Measurements from ENCODE around the gene ZNF569.
"Not testable (repeated sequence)": the region's sequence is repeated elsewhere in the genome, so short reads cannot be mapped to it uniquely, and the experiment has no call there.

Gene ZNF569

GRCh38 chr19:37413313-37414084, 53.7 kb downstream of the ZNF569 start:
- no peak for DNase-seq
- no peak overlapping the region for H3K4me3 ChIP-seq
- H3K4me1 ChIP-seq = no peaks in the 10 kb centered on the region
- H3K27me3 ChIP-seq = no peaks in the 10 kb centered on the region
- H3K9me3 ChIP-seq = peaks cover 19 to 100% (median 86%) of the 10 kb centered on the region in 3 donors
- peaks cover 49 to 87% (median 87%) of the 10 kb centered on the region in 3 donors for H3K36me3 ChIP-seq
- no peak overlapping the region for H3K27ac ChIP-seq
- no peak for TF ChIP-seq CTCF (IDR thresholded peaks at IDR 0.05)
- intact Hi-C loops (cut with DNase I; ENCODE audit: low total_unique reads) = no loop called here

- H3K9me3 ChIP-seq = peaks cover 19 to 100% (median 86%) of the 10 kb centered on the region in 3 donors
These were observed 54.5 kb downstream of the ZNF569 start for GRCh38 chr19:37412700-37413099.

GRCh38 chr19:37406140-37406846, 61.0 kb downstream of the ZNF569 start:
- H3K4me3 ChIP-seq, H3K4me1 ChIP-seq, DNase-seq, H3K27me3 ChIP-seq, H3K27ac ChIP-seq: not testable (repeated sequence)
- intact Hi-C loops (cut with DNase I; ENCODE audit: low total_unique reads) = loop anchor here (10.0 kb wide), 1 partner anchor 49 kb away; no protein-coding TSS in a partner anchor
- H3K36me3 ChIP-seq = peaks cover 0 to 25% (median 24%) of the 10 kb centered on the region in 3 donors
- peaks cover 6 to 95% (median 73%) of the 10 kb centered on the region in 3 donors for H3K9me3 ChIP-seq

More at GRCh38 chr19:37412700-37413099, 54.5 kb downstream of the ZNF569 start:
- H3K4me1 ChIP-seq = no peaks in the 10 kb centered on the region
- TF ChIP-seq CTCF (IDR thresholded peaks at IDR 0.05) = no peak
- DNase-seq = no peak
- no peak overlapping the region for H3K4me3 ChIP-seq
- no peak overlapping the region for H3K27ac ChIP-seq
- H3K27me3 ChIP-seq = no peaks in the 10 kb centered on the region
- peaks cover 41 to 84% (median 84%) of the 10 kb centered on the region in 3 donors for H3K36me3 ChIP-seq
- intact Hi-C loops (cut with DNase I; ENCODE audit: low total_unique reads) = no loop called here

GRCh38 chr19:37403403-37403802, 63.8 kb downstream of the ZNF569 start:
- Histone ChIP-seq H3K4me1 (no peaks in the 10 kb centered on the region), H3K36me3 (peaks cover 0 to 8% (median 8%) of the 10 kb centered on the region in 3 donors), H3K4me3 (no peak overlapping the region), H3K9me3 (peaks cover 2 to 91% (median 65%) of the 10 kb centered on the region in 3 donors), H3K27ac (no peak overlapping the region), H3K27me3 (no peaks in the 10 kb centered on the region)
- DNase-seq = no peak
- no peak for TF ChIP-seq CTCF (IDR thresholded peaks at IDR 0.05)
- intact Hi-C loops (cut with DNase I; ENCODE audit: low total_unique reads) = loop anchor here (10.0 kb wide), 1 partner anchor 51 kb away; no protein-coding TSS in a partner anchor

- DNase-seq = no peak
- H3K27me3 ChIP-seq = no peaks in the 10 kb centered on the region
- H3K4me1 ChIP-seq = no peaks in the 10 kb centered on the region
- no peak overlapping the region for H3K4me3 ChIP-seq
- peaks cover 12 to 95% (median 57%) of the 10 kb centered on the region in 3 donors for H3K9me3 ChIP-seq
- no peak for TF ChIP-seq CTCF (IDR thresholded peaks at IDR 0.05)
- intact Hi-C loops (cut with DNase I; ENCODE audit: low total_unique reads) = loop anchor here (10.0 kb wide), 1 partner anchor 54 kb away; no protein-coding TSS in a partner anchor
- H3K27ac ChIP-seq = no peak overlapping the region
- peaks cover 0 to 9% (median 4%) of the 10 kb centered on the region in 3 donors for H3K36me3 ChIP-seq
These were observed 66.2 kb downstream of the ZNF569 start for GRCh38 chr19:37401078-37401477.

- Histone ChIP-seq H3K36me3 (peaks cover 41 to 65% (median 65%) of the 10 kb centered on the region in 3 donors), H3K9me3 (peaks cover 24 to 97% (median 75%) of the 10 kb centered on the region in 3 donors)
- intact Hi-C loops (cut with DNase I; ENCODE audit: low total_unique reads); H3K4me1 ChIP-seq; H3K27me3 ChIP-seq; H3K4me3 ChIP-seq; DNase-seq; H3K27ac ChIP-seq: not testable (repeated sequence)
These were observed 75.8 kb downstream of the ZNF569 start for GRCh38 chr19:37391399-37391798.

Data from tibial artery (tissue), 4 donors.